ENCODE results near the gene MED14.

The MED14 gene

DNA sequence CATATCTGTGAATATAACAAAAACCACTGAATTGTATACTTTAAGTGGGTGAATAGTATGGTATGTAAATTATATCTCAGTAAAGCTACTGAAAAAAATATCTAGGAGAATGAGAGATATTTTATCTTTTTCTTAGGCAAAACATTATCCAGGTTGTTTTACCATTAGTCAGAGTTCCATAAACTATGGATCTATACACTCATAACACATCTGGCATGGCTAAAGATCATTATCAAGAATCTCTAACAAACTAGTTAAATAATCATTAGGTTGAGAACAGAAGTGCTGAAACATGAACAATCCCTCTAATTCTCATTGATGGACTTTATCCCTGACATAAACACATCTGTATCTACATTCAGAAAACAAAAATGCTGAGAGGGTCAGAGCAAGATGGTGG is 15.6 kb downstream of the MED14 start:
- no peak overlapping the region for H3K4me3 ChIP-seq (ENCODE audit: low read length)
- no peak overlapping the region for H4K5ac ChIP-seq (ENCODE audit: low read length)
- H2BK15ac ChIP-seq (replicated peaks; ENCODE audit: low read depth) = no peak overlapping the region
- no peak overlapping the region for H3K9ac ChIP-seq (ENCODE audit: low read length)
- no peak overlapping the region for H2BK120ac ChIP-seq (ENCODE audit: low read depth, low read length)
- peaks cover 14% of the 10 kb centered on the region for H3K79me2 ChIP-seq (ENCODE audit: control insufficient read depth, insufficient read depth, low read length)
- no peaks in the 10 kb centered on the region for H3K4me1 ChIP-seq (ENCODE audit: control insufficient read depth, low read depth, low read length)
- H3K27me3 ChIP-seq (ENCODE audit: insufficient read depth, low read length, poor library complexity) = no peaks in the 10 kb centered on the region
- H3K23ac ChIP-seq (ENCODE audit: low read length) = no peak overlapping the region
- no peak overlapping the region for H3K4me2 ChIP-seq (ENCODE audit: low read length)
- H2BK5ac ChIP-seq (ENCODE audit: low read length) = no peak overlapping the region
- H3K56ac ChIP-seq (ENCODE audit: low read length) = no peak overlapping the region
- H4K8ac ChIP-seq (ENCODE audit: low read depth, low read length) = no peak overlapping the region
- no peaks in the 10 kb centered on the region for H3K36me3 ChIP-seq (ENCODE audit: control insufficient read depth, insufficient read depth, low read length)
- no peak overlapping the region for H3K27ac ChIP-seq (ENCODE audit: low read depth, low read length)
- H3K4ac ChIP-seq (ENCODE audit: low read depth, low read length) = no peak overlapping the region
- no peaks in the 10 kb centered on the region for H3K79me1 ChIP-seq (ENCODE audit: low read length)
- H3K18ac ChIP-seq (ENCODE audit: low read length) = no peak overlapping the region
- DNase-seq = no peak
- no peak overlapping the region for H2AK5ac ChIP-seq (ENCODE audit: low read length)

DNA sequence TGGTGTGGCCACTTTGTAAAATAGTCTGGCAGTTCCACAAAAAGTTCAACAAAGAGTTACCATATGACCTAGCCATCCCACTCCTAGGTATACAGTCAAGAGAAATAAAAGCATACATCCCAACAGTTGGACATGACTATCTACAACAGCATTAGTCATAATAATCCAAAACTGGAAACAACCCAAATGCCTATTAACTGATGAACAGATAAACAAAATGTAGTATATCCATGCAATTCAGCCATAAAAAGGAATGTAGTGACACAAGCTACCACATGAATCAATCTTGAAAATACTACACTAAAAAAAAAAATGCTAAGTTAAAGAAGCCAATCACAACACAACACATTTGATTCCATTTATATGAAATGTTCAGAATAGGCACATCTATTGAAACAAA is 16.1 kb downstream of the MED14 start:
- no peak overlapping the region for H3K27ac ChIP-seq (ENCODE audit: low read depth, low read length)
- no peak overlapping the region for H2BK5ac ChIP-seq (ENCODE audit: low read length)
- no peaks in the 10 kb centered on the region for H3K27me3 ChIP-seq (ENCODE audit: insufficient read depth, low read length, poor library complexity)
- no peak overlapping the region for H2BK120ac ChIP-seq (ENCODE audit: low read depth, low read length)
- no peak overlapping the region for H4K5ac ChIP-seq (ENCODE audit: low read length)
- no peaks in the 10 kb centered on the region for H3K79me1 ChIP-seq (ENCODE audit: low read length)
- H2BK15ac ChIP-seq (replicated peaks; ENCODE audit: low read depth) = no peak overlapping the region
- peaks cover 14% of the 10 kb centered on the region for H3K79me2 ChIP-seq (ENCODE audit: control insufficient read depth, insufficient read depth, low read length)
- no peak overlapping the region for H3K9ac ChIP-seq (ENCODE audit: low read length)
- no peak for DNase-seq
- H3K4ac ChIP-seq (ENCODE audit: low read depth, low read length) = no peak overlapping the region
- no peaks in the 10 kb centered on the region for H3K36me3 ChIP-seq (ENCODE audit: control insufficient read depth, insufficient read depth, low read length)
- no peaks in the 10 kb centered on the region for H3K4me1 ChIP-seq (ENCODE audit: control insufficient read depth, low read depth, low read length)
- no peak overlapping the region for H2AK5ac ChIP-seq (ENCODE audit: low read length)
- no peak overlapping the region for H3K4me3 ChIP-seq (ENCODE audit: low read length)
- H4K8ac ChIP-seq (ENCODE audit: low read depth, low read length) = no peak overlapping the region
- no peak overlapping the region for H3K18ac ChIP-seq (ENCODE audit: low read length)
- no peak overlapping the region for H3K4me2 ChIP-seq (ENCODE audit: low read length)
- H3K23ac ChIP-seq (ENCODE audit: low read length) = no peak overlapping the region
- no peak overlapping the region for H3K56ac ChIP-seq (ENCODE audit: low read length)

DNA sequence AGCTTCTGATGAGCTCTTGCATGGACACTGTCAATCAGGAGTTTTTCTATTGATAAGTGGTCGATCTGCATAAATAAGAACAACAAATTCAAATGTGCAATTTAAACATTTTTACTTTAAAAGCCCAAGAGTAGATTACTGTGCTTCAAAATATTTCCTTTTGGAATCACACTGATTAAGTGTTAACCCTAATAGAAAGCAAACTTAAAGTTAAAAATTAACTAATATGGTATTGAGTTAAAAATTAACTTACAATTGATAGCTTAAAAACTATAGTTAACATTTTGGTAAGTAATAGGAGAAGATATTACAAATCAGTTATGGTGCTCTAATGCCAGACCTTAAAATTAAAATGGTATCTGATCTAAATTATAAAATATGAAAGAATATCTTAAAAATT is 25.9 kb downstream of the MED14 start:
- Histone ChIP-seq H3K79me1 (ENCODE audit: low read length) (no peaks in the 10 kb centered on the region), H3K36me3 (ENCODE audit: control insufficient read depth, insufficient read depth, low read length) (no peaks in the 10 kb centered on the region), H2BK15ac (replicated peaks; ENCODE audit: low read depth) (no peak overlapping the region), H3K4me1 (ENCODE audit: control insufficient read depth, low read depth, low read length) (no peaks in the 10 kb centered on the region), H3K4me3 (ENCODE audit: low read length) (no peak overlapping the region), H3K27me3 (ENCODE audit: insufficient read depth, low read length, poor library complexity) (no peaks in the 10 kb centered on the region), H3K23ac (ENCODE audit: low read length) (no peak overlapping the region), H2AK5ac (ENCODE audit: low read length) (no peak overlapping the region), H2BK120ac (ENCODE audit: low read depth, low read length) (no peak overlapping the region), H3K18ac (ENCODE audit: low read length) (no peak overlapping the region), H3K4ac (ENCODE audit: low read depth, low read length) (no peak overlapping the region), H3K27ac (ENCODE audit: low read depth, low read length) (no peak overlapping the region), H3K56ac (ENCODE audit: low read length) (no peak overlapping the region), H4K5ac (ENCODE audit: low read length) (no peak overlapping the region), H4K8ac (ENCODE audit: low read depth, low read length) (no peak overlapping the region), H3K4me2 (ENCODE audit: low read length) (no peak overlapping the region), H3K79me2 (ENCODE audit: control insufficient read depth, insufficient read depth, low read length) (no peaks in the 10 kb centered on the region), H3K9ac (ENCODE audit: low read length) (no peak overlapping the region), H2BK5ac (ENCODE audit: low read length) (no peak overlapping the region)
- DNase-seq = no peak
- WGBS (ENCODE audit: extremely low coverage, insufficient coverage, low lambda C conversion rate) = no CpG with 5 or more reads among the region's 1 CpG

DNA sequence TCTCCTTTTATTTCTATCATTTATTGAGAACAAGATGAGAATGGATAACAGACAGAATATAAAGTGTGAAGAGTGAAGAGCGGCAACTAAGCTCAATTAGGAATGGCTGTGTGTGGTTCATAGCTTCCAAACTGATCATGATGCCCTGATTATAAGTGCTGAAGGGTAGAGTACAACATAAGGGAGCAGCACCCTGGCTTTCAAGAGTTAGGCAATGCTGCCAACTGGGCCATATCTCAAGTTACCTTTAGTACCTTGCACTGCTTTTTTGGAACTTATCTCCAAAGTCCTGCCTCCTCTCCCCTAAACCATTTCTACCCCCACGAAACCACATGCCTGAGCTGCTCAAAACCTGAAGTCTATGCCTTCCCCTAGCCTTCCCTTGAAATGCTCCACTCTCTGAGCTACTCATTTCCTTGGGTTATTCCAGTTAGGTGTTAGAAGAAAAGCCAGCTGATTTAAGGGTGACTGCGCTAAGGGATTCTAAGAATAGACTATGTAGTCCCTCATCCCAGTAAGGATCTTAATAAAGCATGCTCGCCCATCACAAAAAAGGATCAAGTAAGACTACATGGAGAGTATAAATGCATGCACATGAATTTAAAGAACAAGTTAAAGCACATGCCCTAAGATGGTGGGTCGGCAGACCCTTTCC is 29.6 kb downstream of the MED14 start:
- H2BK120ac ChIP-seq (ENCODE audit: low read depth, low read length) = no peak overlapping the region
- no peaks in the 10 kb centered on the region for H3K79me2 ChIP-seq (ENCODE audit: control insufficient read depth, insufficient read depth, low read length)
- H4K8ac ChIP-seq (ENCODE audit: low read depth, low read length) = no peak overlapping the region
- H4K5ac ChIP-seq (ENCODE audit: low read length) = no peak overlapping the region
- no peak for DNase-seq
- no CpG with 5 or more reads among the region's 5 CpGs for whole genome bisulfite sequencing (ENCODE audit: extremely low coverage, insufficient coverage, low lambda C conversion rate)
- no peak overlapping the region for H3K9ac ChIP-seq (ENCODE audit: low read length)
- no peak overlapping the region for H3K56ac ChIP-seq (ENCODE audit: low read length)
- H3K79me1 ChIP-seq (ENCODE audit: low read length) = no peaks in the 10 kb centered on the region
- no peak overlapping the region for H3K23ac ChIP-seq (ENCODE audit: low read length)
- H2BK5ac ChIP-seq (ENCODE audit: low read length) = no peak overlapping the region
- H3K18ac ChIP-seq (ENCODE audit: low read length) = no peak overlapping the region
- no peak overlapping the region for H2AK5ac ChIP-seq (ENCODE audit: low read length)
- no peaks in the 10 kb centered on the region for H3K27me3 ChIP-seq (ENCODE audit: insufficient read depth, low read length, poor library complexity)
- H3K4ac ChIP-seq (ENCODE audit: low read depth, low read length) = no peak overlapping the region
- H3K4me2 ChIP-seq (ENCODE audit: low read length) = no peak overlapping the region
- H3K27ac ChIP-seq (ENCODE audit: low read depth, low read length) = no peak overlapping the region
- no peak overlapping the region for H3K4me3 ChIP-seq (ENCODE audit: low read length)
- H2BK15ac ChIP-seq (replicated peaks; ENCODE audit: low read depth) = no peak overlapping the region
- H3K36me3 ChIP-seq (ENCODE audit: control insufficient read depth, insufficient read depth, low read length) = no peaks in the 10 kb centered on the region
- H3K4me1 ChIP-seq (ENCODE audit: control insufficient read depth, low read depth, low read length) = no peaks in the 10 kb centered on the region

DNA sequence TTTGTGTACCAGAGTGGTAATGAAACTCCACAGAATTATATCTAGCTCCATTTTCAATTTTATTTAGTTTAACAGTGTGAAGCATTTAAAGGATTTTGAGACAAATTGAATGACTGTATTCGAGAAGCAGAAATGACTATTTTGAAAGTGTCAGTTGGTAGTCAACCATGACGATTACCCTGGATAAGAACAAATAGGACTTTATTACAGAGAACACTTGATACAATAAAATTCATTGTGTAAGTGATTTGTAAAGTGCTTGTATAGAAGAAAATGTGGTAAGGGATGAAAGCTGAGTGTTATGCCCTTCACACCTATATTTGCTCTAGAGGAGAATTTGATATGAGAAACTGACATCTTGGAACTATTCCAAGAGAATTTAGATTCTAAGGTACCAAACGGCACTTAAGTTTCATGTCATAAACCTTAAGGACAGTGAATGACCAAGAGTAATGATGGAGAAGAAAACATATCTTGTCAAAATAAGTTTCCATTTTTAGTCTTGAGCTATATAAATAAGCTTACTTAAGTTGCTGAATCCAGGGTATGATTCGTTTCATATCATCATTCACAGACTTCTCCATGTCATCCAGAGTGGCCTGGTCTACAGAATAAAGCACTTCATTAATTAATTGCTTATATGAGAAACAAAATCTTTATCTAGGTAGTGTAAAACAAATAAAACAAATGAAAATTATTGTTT is 34.6 kb downstream of the MED14 start:
- H4K8ac ChIP-seq (ENCODE audit: low read depth, low read length) = no peak overlapping the region
- no peak overlapping the region for H3K4ac ChIP-seq (ENCODE audit: low read depth, low read length)
- H2AK5ac ChIP-seq (ENCODE audit: low read length) = no peak overlapping the region
- H3K23ac ChIP-seq (ENCODE audit: low read length) = no peak overlapping the region
- H3K4me2 ChIP-seq (ENCODE audit: low read length) = no peak overlapping the region
- H2BK120ac ChIP-seq (ENCODE audit: low read depth, low read length) = no peak overlapping the region
- no peak overlapping the region for H2BK15ac ChIP-seq (replicated peaks; ENCODE audit: low read depth)
- no peak for DNase-seq
- H3K4me1 ChIP-seq (ENCODE audit: control insufficient read depth, low read depth, low read length) = no peaks in the 10 kb centered on the region
- no CpG with 5 or more reads among the region's 4 CpGs for WGBS (ENCODE audit: extremely low coverage, insufficient coverage, low lambda C conversion rate)
- H3K18ac ChIP-seq (ENCODE audit: low read length) = no peak overlapping the region
- H3K79me1 ChIP-seq (ENCODE audit: low read length) = no peaks in the 10 kb centered on the region
- no peak overlapping the region for H4K5ac ChIP-seq (ENCODE audit: low read length)
- no peak overlapping the region for H3K9ac ChIP-seq (ENCODE audit: low read length)
- H3K4me3 ChIP-seq (ENCODE audit: low read length) = no peak overlapping the region
- H3K36me3 ChIP-seq (ENCODE audit: control insufficient read depth, insufficient read depth, low read length) = no peaks in the 10 kb centered on the region
- no peak overlapping the region for H3K27ac ChIP-seq (ENCODE audit: low read depth, low read length)
- no peaks in the 10 kb centered on the region for H3K79me2 ChIP-seq (ENCODE audit: control insufficient read depth, insufficient read depth, low read length)
- H3K56ac ChIP-seq (ENCODE audit: low read length) = no peak overlapping the region
- H2BK5ac ChIP-seq (ENCODE audit: low read length) = no peak overlapping the region
- H3K27me3 ChIP-seq (ENCODE audit: insufficient read depth, low read length, poor library complexity) = no peaks in the 10 kb centered on the region

DNA sequence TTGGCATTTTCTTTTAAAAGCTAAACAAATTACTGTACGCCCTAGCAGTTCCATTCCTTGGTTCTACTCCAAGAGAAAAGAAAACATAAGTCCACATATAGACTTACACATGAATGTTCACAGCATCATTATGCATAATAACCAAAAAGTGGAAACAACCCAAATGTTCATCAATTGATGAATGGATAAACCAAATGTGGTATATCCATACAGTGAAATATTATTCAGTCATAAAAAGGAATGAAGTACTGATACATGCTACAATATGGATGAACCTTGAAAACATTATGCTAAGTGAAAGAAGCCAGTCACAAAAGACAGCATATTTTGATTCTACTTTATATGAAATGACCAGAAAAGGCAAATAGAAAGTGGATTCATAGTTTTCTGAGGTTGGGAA is 36.5 kb downstream of the MED14 start:
- no peak overlapping the region for H2AK5ac ChIP-seq (ENCODE audit: low read length)
- H3K18ac ChIP-seq (ENCODE audit: low read length) = no peak overlapping the region
- no peaks in the 10 kb centered on the region for H3K4me1 ChIP-seq (ENCODE audit: control insufficient read depth, low read depth, low read length)
- no peak overlapping the region for H2BK5ac ChIP-seq (ENCODE audit: low read length)
- H3K27me3 ChIP-seq (ENCODE audit: insufficient read depth, low read length, poor library complexity) = no peaks in the 10 kb centered on the region
- H3K79me2 ChIP-seq (ENCODE audit: control insufficient read depth, insufficient read depth, low read length) = no peaks in the 10 kb centered on the region
- no peaks in the 10 kb centered on the region for H3K79me1 ChIP-seq (ENCODE audit: low read length)
- WGBS (ENCODE audit: extremely low coverage, insufficient coverage, low lambda C conversion rate) = no CpG with 5 or more reads among the region's 1 CpG
- H3K4ac ChIP-seq (ENCODE audit: low read depth, low read length) = no peak overlapping the region
- H3K4me3 ChIP-seq (ENCODE audit: low read length) = no peak overlapping the region
- H3K4me2 ChIP-seq (ENCODE audit: low read length) = no peak overlapping the region
- H3K23ac ChIP-seq (ENCODE audit: low read length) = no peak overlapping the region
- no peak overlapping the region for H3K56ac ChIP-seq (ENCODE audit: low read length)
- no peaks in the 10 kb centered on the region for H3K36me3 ChIP-seq (ENCODE audit: control insufficient read depth, insufficient read depth, low read length)
- H2BK15ac ChIP-seq (replicated peaks; ENCODE audit: low read depth) = no peak overlapping the region
- no peak for DNase-seq
- no peak overlapping the region for H3K27ac ChIP-seq (ENCODE audit: low read depth, low read length)
- no peak overlapping the region for H4K5ac ChIP-seq (ENCODE audit: low read length)
- H2BK120ac ChIP-seq (ENCODE audit: low read depth, low read length) = no peak overlapping the region
- H3K9ac ChIP-seq (ENCODE audit: low read length) = no peak overlapping the region
- no peak overlapping the region for H4K8ac ChIP-seq (ENCODE audit: low read depth, low read length)

Data from mesendoderm (in vitro differentiated cells).